Urinary bladder (tissue), 4 donors: ENCODE measurements around the gene TNC. TPM values are rescaled to one million over a fixed set of nuclear protein-coding genes. Genes with fewer than 3 reads are reported as not detected.

Source experiments
- DNase-seq: peaks from one replicate; pipeline ENCODE4 v3.0.0-alpha.2; 2015; ENCODE audit errors: extremely low spot score
- H3K27ac ChIP-seq: one replicate; pipeline ENCODE4 v1.5.1; 2013; ENCODE audit warnings: low read depth, mild to moderate bottlenecking, moderate library complexity
- H3K36me3 ChIP-seq: one replicate; pipeline ENCODE4 v1.6.1; 2013; ENCODE audit warnings: mild to moderate bottlenecking, moderate library complexity; ENCODE audit not compliant: insufficient read depth
- H3K4me1 ChIP-seq: one replicate; pipeline ENCODE4 v1.6.1; 2013; ENCODE audit warnings: mild to moderate bottlenecking, moderate library complexity; ENCODE audit not compliant: insufficient read depth
- H3K4me3 ChIP-seq: one replicate; pipeline ENCODE4 v1.5.1; 2013; ENCODE audit warnings: low read depth, low read length
- WGBS: extraction: QIAGEN DNeasy Blood & Tissue Kit; methylation state at CpG from one replicate; pipeline ENCODE4 v1.1.7; 2013; 5-methylcytosine and 5-hydroxymethylcytosine counted together
- polyA plus RNA-seq: library from polyadenylated mRNA; stranded (reverse); fragments of 200-250 nt; gene quantifications from one replicate; pipeline ENCODE4 v1.2.3, GENCODE V29; 2013
- total RNA-seq: library from RNA; depleted of rRNA; stranded (reverse); fragments of >200 nt; gene quantifications from one replicate; pipeline ENCODE4 v1.2.3, GENCODE V29; 2014
- donor health status: healthy with polysubstance abuse.
- donor health status: healthy.

Gene TNC
- total and polyA plus RNA-seq, 2 donors: 43.5 to 155 TPM

GRCh38 chr9:115073456-115073855 lies 44.5 kb downstream of the TNC start:
- no peak overlapping the region for H3K4me3 ChIP-seq
- H3K36me3 ChIP-seq: no peaks in the 10 kb centered on the region
- DNase-seq: no peak
- no peaks in the 10 kb centered on the region for H3K4me1 ChIP-seq
- H3K27ac ChIP-seq: no peak overlapping the region
- WGBS: 92% methylated on average over 6 of the region's 6 CpGs

GRCh38 chr9:115071176-115071575 lies 46.8 kb downstream of the TNC start:
- H3K27ac ChIP-seq: no peak overlapping the region
- WGBS: 73% methylated on average over 4 of the region's 4 CpGs
- H3K4me1 ChIP-seq: no peaks in the 10 kb centered on the region
- DNase-seq: no peak
- no peak overlapping the region for H3K4me3 ChIP-seq
- H3K36me3 ChIP-seq: no peaks in the 10 kb centered on the region

- H3K4me1 ChIP-seq: no peaks in the 10 kb centered on the region
- H3K4me3 ChIP-seq: no peak overlapping the region
- no peak overlapping the region for H3K27ac ChIP-seq
- no peak for DNase-seq
- no peaks in the 10 kb centered on the region for H3K36me3 ChIP-seq
- WGBS: 97% methylated on average over 1 of the region's 1 CpG
Observed at GRCh38 chr9:115069771-115070170, 48.2 kb downstream of the TNC start.

- Histone ChIP-seq H3K4me1 (no peaks in the 10 kb centered on the region), H3K36me3 (no peaks in the 10 kb centered on the region), H3K27ac (no peak overlapping the region)
Observed at GRCh38 chr9:115069302-115069701, 48.7 kb downstream of the TNC start.

GRCh38 chr9:115068031-115068430 lies 49.9 kb downstream of the TNC start:
- Histone ChIP-seq H3K4me1 (no peaks in the 10 kb centered on the region), H3K27ac (no peak overlapping the region), H3K36me3 (no peaks in the 10 kb centered on the region), H3K4me3 (no peak overlapping the region)
- no peak for DNase-seq

More at GRCh38 chr9:115069302-115069701, 48.7 kb downstream of the TNC start:
- WGBS: 87% methylated on average over 2 of the region's 2 CpGs
- H3K4me3 ChIP-seq: no peak overlapping the region
- DNase-seq: no peak

GRCh38 chr9:115063058-115063845 lies 54.7 kb downstream of the TNC start:
- DNase-seq: no peak
- no peaks in the 10 kb centered on the region for H3K4me1 ChIP-seq
- no peak overlapping the region for H3K27ac ChIP-seq
- no peaks in the 10 kb centered on the region for H3K36me3 ChIP-seq
- no peak overlapping the region for H3K4me3 ChIP-seq
- 64% methylated on average over 5 of the region's 5 CpGs for WGBS

- Histone ChIP-seq H3K36me3 (no peaks in the 10 kb centered on the region), H3K27ac (no peak overlapping the region), H3K4me3 (no peak overlapping the region), H3K4me1 (no peaks in the 10 kb centered on the region)
- WGBS: 81% methylated on average over 6 of the region's 6 CpGs
- no peak for DNase-seq
Observed at GRCh38 chr9:115058684-115059315, 59.2 kb downstream of the TNC start.

- H3K36me3 ChIP-seq: no peaks in the 10 kb centered on the region
- H3K4me3 ChIP-seq: no peak overlapping the region
- H3K4me1 ChIP-seq: no peaks in the 10 kb centered on the region
- no peak for DNase-seq
- no peak overlapping the region for H3K27ac ChIP-seq
- WGBS: 90% methylated on average over 2 of the region's 2 CpGs
Observed at GRCh38 chr9:115058175-115058574, 59.8 kb downstream of the TNC start.

- DNase-seq: no peak
- Histone ChIP-seq H3K27ac (no peak overlapping the region), H3K36me3 (no peaks in the 10 kb centered on the region), H3K4me3 (no peak overlapping the region), H3K4me1 (no peaks in the 10 kb centered on the region)
Observed at GRCh38 chr9:115057559-115057958, 60.4 kb downstream of the TNC start.

- H3K27ac ChIP-seq: peak overlapping the region; percentile 23
- no peaks in the 10 kb centered on the region for H3K36me3 ChIP-seq
- H3K4me1 ChIP-seq: no peaks in the 10 kb centered on the region
- 67% methylated on average over 5 of the region's 5 CpGs for WGBS
- no peak for DNase-seq
- H3K4me3 ChIP-seq: no peak overlapping the region
Observed at GRCh38 chr9:115050002-115050490, 67.9 kb downstream of the TNC start.

GRCh38 chr9:115046824-115047223 lies 71.1 kb downstream of the TNC start:
- WGBS: 42% methylated on average over 1 of the region's 1 CpG

GRCh38 chr9:115046199-115046598 lies 71.8 kb downstream of the TNC start:
- no peaks in the 10 kb centered on the region for H3K36me3 ChIP-seq
- DNase-seq: no peak
- H3K4me1 ChIP-seq: no peaks in the 10 kb centered on the region
- no peak overlapping the region for H3K4me3 ChIP-seq
- 90% methylated on average over 6 of the region's 6 CpGs for WGBS
- H3K27ac ChIP-seq: no peak overlapping the region

More at GRCh38 chr9:115046824-115047223, 71.1 kb downstream of the TNC start:
- Histone ChIP-seq H3K4me3 (no peak overlapping the region), H3K4me1 (no peaks in the 10 kb centered on the region), H3K27ac (no peak overlapping the region), H3K36me3 (no peaks in the 10 kb centered on the region)
- DNase-seq: peak; percentile 29

GRCh38 chr9:115043632-115044031 lies 74.3 kb downstream of the TNC start:
- no peaks in the 10 kb centered on the region for H3K4me1 ChIP-seq
- WGBS: 92% methylated on average over 3 of the region's 3 CpGs
- no peak overlapping the region for H3K27ac ChIP-seq
- no peak for DNase-seq
- no peaks in the 10 kb centered on the region for H3K36me3 ChIP-seq
- no peak overlapping the region for H3K4me3 ChIP-seq

GRCh38 chr9:115042781-115043509 lies 75.0 kb downstream of the TNC start:
- H3K36me3 ChIP-seq: no peaks in the 10 kb centered on the region
- no peak overlapping the region for H3K4me3 ChIP-seq
- WGBS: 45% methylated on average over 3 of the region's 3 CpGs
- H3K27ac ChIP-seq: no peak overlapping the region
- DNase-seq: no peak
- H3K4me1 ChIP-seq: no peaks in the 10 kb centered on the region
